Fibroblast of lung (primary cell): Measurements from ENCODE around the gene TPO. TPM values are rescaled to one million over a fixed set of nuclear protein-coding genes. Genes with fewer than 3 reads are reported as not detected.
"Not testable (repeated sequence)": the region's sequence is repeated elsewhere in the genome, so short reads cannot be mapped to it uniquely, and the experiment has no call there.

Experiments
- DNase-seq, 2 donors: peaks; one replicate each; pipeline versions ENCODE4 v3.0.0 to v3.0.0-alpha.2; 2010; ENCODE audit warnings: low read depth in 2 of 2
- H2AFZ ChIP-seq: 2 replicates; pipeline ENCODE4 v1.5.1; 2012; ENCODE audit warnings: low read length, control low read depth, inconsistent platforms
- H3K27ac ChIP-seq: 2 replicates; pipeline ENCODE4 v1.5.1; 2011; ENCODE audit warnings: low read length, control low read depth; ENCODE audit not compliant: insufficient read depth
- H3K27me3 ChIP-seq: 2 replicates; pipeline ENCODE4 v1.5.1; 2011; ENCODE audit warnings: mild to moderate bottlenecking, low read length; ENCODE audit not compliant: control insufficient read depth, insufficient read depth
- H3K36me3 ChIP-seq: 2 replicates; pipeline ENCODE4 v1.5.1; 2011; ENCODE audit warnings: low read length; ENCODE audit not compliant: control insufficient read depth, insufficient read depth
- H3K4me1 ChIP-seq: 2 replicates; pipeline ENCODE4 v1.5.1; 2011; ENCODE audit warnings: low read length; ENCODE audit not compliant: control insufficient read depth, insufficient read depth; ENCODE audit errors: extremely low read depth
- H3K4me2 ChIP-seq: 2 replicates; pipeline ENCODE4 v1.5.1; 2011; ENCODE audit warnings: low read length, control low read depth; ENCODE audit not compliant: insufficient read depth; ENCODE audit errors: extremely low read depth
- H3K4me3 ChIP-seq, 4 experiments: fragments of 200-600 bp in 1 of 4; sonication (generic) in 1 of 4; replicated peaks in 1 of 4; 2 replicates each; pipeline ENCODE4 v1.5.1; 2011 to 2016; ENCODE audit warnings: low read length in 4 of 4, low read depth in 3 of 4, mild to moderate bottlenecking in 3 of 4, control low read depth in 2 of 4, inconsistent platforms in 1 of 4, mixed read lengths in 1 of 4; ENCODE audit not compliant: insufficient read depth in 1 of 4; ENCODE audit errors: control extremely low read depth in 1 of 4
- H3K79me2 ChIP-seq: 2 replicates; pipeline ENCODE4 v1.5.1; 2012; ENCODE audit warnings: mild to moderate bottlenecking, low read length, inconsistent platforms; ENCODE audit not compliant: control insufficient read depth, insufficient read depth
- H3K9ac ChIP-seq: 2 replicates; pipeline ENCODE4 v1.5.1; 2011; ENCODE audit warnings: mild to moderate bottlenecking, low read length, control low read depth; ENCODE audit not compliant: insufficient read depth
- H3K9me3 ChIP-seq: 2 replicates; pipeline ENCODE4 v1.5.1; 2012; ENCODE audit warnings: low read depth, low read length; ENCODE audit not compliant: control insufficient read depth, insufficient read depth
- H4K20me1 ChIP-seq: 2 replicates; pipeline ENCODE4 v1.5.1; 2011; ENCODE audit warnings: low read length; ENCODE audit not compliant: control insufficient read depth, insufficient read depth; ENCODE audit errors: extremely low read depth
- EZH2 ChIP-seq: IDR thresholded peaks from 2 replicates; pipeline ENCODE4 v1.5.1; 2012; ENCODE audit warnings: low read length, control low read depth, mild to moderate bottlenecking; ENCODE audit errors: missing control alignments
- polyA plus RNA-seq, 2 donors: library from polyadenylated mRNA; depleted of rRNA in 1 of 2; stranded (reverse) in 1 of 2; unstranded in 1 of 2; fragments of >200 nt; gene quantifications; 2 replicates each; pipeline ENCODE4 v1.2.1, GENCODE V29; 2011 to 2012; ENCODE audit warnings: missing spikeins in 1 of 2
- total RNA-seq: library from RNA; depleted of rRNA; stranded (reverse); fragments of >200 nt; gene quantifications from 2 replicates; pipeline ENCODE4 v1.2.1, GENCODE V29; 2014
- TF ChIP-seq, protein P1 (sequence below), 2 donors: IDR thresholded peaks in 1 of 2; conservative IDR thresholded peaks in 1 of 2; 1 replicate in 1 of 2; 2 replicates in 1 of 2; pipeline ENCODE4 v1.5.1; 2011 to 2012; ENCODE audit warnings: low read length in 2 of 2, control low read depth in 1 of 2, inconsistent platforms in 1 of 2, low read depth in 1 of 2, mild to moderate bottlenecking in 1 of 2

Gene TPO
- total and polyA plus RNA-seq, 2 donors (not counting 1 experiment from before 2014, with no cell fraction given) = not detected

DNA sequence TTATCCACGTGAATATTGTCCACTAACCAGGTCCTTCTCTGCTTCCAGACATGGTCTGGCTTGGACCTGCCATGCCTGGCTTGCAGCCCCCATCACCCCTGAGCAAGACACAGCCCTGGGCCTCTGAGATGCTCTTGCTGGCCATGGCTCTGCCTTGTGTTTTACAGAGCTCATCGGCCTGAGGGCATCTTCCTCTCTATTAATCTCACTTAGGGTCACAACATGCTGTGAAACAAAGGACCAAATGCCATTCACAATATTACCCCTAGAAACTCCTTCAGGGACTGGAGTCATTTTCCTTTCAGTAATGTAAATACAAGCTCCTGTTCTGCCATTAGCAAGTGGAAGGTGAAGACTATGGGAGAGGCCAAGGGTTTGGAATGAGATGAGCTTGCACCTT lies 6.8 kb upstream of the TPO start:
- no peaks in the 10 kb centered on the region for H3K27me3 ChIP-seq
- no peak for DNase-seq
- no peaks in the 10 kb centered on the region for H3K36me3 ChIP-seq
- no peak for TF ChIP-seq EZH2
- TF ChIP-seq, protein P1, sequence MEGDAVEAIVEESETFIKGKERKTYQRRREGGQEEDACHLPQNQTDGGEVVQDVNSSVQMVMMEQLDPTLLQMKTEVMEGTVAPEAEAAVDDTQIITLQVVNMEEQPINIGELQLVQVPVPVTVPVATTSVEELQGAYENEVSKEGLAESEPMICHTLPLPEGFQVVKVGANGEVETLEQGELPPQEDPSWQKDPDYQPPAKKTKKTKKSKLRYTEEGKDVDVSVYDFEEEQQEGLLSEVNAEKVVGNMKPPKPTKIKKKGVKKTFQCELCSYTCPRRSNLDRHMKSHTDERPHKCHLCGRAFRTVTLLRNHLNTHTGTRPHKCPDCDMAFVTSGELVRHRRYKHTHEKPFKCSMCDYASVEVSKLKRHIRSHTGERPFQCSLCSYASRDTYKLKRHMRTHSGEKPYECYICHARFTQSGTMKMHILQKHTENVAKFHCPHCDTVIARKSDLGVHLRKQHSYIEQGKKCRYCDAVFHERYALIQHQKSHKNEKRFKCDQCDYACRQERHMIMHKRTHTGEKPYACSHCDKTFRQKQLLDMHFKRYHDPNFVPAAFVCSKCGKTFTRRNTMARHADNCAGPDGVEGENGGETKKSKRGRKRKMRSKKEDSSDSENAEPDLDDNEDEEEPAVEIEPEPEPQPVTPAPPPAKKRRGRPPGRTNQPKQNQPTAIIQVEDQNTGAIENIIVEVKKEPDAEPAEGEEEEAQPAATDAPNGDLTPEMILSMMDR (conservative IDR thresholded peaks at IDR 0.05 in 1 of 2, IDR thresholded peaks at IDR 0.05 in 1 of 2; ENCODE audit: low read depth in 1 of 2, low read length in 2 of 2) = no peak
- no peak overlapping the region for H3K4me2 ChIP-seq
- no peak overlapping the region for H3K9ac ChIP-seq
- H3K79me2 ChIP-seq = no peaks in the 10 kb centered on the region
- H3K4me1 ChIP-seq = no peaks in the 10 kb centered on the region
- H3K4me3 ChIP-seq = no peak overlapping the region
- H3K9me3 ChIP-seq = no peaks in the 10 kb centered on the region
- no peak overlapping the region for H3K27ac ChIP-seq
- H2AFZ ChIP-seq = no peak overlapping the region
- H4K20me1 ChIP-seq = no peaks in the 10 kb centered on the region

DNA sequence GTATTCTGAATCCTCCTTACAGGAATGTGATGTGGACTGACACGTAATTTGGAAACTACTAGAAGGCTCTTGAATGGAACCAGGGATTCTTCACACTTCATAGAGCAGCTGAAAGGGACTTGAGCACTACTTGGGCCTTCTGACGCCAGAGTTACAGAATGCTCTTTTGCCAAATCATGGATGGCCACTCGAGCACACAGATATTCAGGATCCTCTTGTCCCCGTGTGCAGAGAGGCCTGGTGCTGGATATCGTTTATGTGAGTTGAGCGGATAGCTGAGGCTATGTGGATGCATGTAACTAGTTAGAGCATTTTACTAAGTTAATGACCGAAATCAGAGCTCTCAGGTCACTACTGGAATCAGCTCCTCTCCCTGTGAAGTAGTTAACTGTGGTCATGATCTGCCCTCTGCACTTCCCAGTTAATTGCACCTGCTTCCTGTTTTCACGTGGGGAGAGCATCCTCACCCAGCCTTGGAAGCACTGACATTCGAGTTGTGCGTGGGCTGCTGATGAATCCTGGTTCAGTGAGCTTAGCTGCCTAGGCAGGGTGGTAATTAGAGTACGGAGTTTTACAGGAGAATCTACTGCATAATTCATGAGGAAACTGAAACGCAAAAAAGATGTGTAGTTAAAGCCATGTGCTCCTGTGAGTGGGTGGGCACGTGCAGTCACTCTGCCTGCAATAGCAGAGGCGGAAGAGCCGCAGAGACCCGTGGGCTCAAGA lies 5.2 kb upstream of the TPO start:
- Histone ChIP-seq H3K27ac (no peak overlapping the region), H3K9me3 (no peaks in the 10 kb centered on the region), H3K27me3 (no peaks in the 10 kb centered on the region), H3K4me3 (no peak overlapping the region), H3K79me2 (no peaks in the 10 kb centered on the region), H3K4me2 (no peak overlapping the region), H2AFZ (no peak overlapping the region), H3K9ac (no peak overlapping the region), H4K20me1 (no peaks in the 10 kb centered on the region), H3K36me3 (no peaks in the 10 kb centered on the region), H3K4me1 (no peaks in the 10 kb centered on the region)
- no peak for DNase-seq
- no peak for TF ChIP-seq EZH2
- TF ChIP-seq, protein P1 (conservative IDR thresholded peaks at IDR 0.05 in 1 of 2, IDR thresholded peaks at IDR 0.05 in 1 of 2; ENCODE audit: low read depth in 1 of 2, low read length in 2 of 2) = no peak

DNA sequence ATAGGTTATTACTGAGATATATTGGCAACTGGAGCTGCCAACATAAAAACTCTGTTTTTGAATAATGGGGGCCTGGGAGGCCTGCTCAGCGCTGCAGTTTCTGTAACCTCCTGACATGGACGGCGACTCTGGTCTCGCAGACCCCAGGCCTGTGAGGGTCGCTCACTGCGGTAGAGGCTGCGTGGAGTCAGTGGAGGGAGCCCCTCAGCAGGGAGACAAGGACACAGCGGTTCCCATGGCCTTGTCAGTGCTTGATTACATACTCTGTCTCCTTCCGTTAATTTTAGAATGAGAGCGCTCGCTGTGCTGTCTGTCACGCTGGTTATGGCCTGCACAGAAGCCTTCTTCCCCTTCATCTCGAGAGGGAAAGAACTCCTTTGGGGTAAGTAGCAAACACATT lies 858 bp downstream of the TPO start:
- no peak for DNase-seq
- H3K9me3 ChIP-seq = no peaks in the 10 kb centered on the region
- H3K79me2 ChIP-seq = no peaks in the 10 kb centered on the region
- H3K4me1 ChIP-seq = no peaks in the 10 kb centered on the region
- no peak overlapping the region for H3K4me2 ChIP-seq
- no peak overlapping the region for H3K27ac ChIP-seq
- no peak overlapping the region for H3K9ac ChIP-seq
- H4K20me1 ChIP-seq = no peaks in the 10 kb centered on the region
- H3K4me3 ChIP-seq = no peak overlapping the region
- no peaks in the 10 kb centered on the region for H3K36me3 ChIP-seq
- no peaks in the 10 kb centered on the region for H3K27me3 ChIP-seq
- no peak for TF ChIP-seq EZH2
- TF ChIP-seq, protein P1 (conservative IDR thresholded peaks at IDR 0.05 in 1 of 2, IDR thresholded peaks at IDR 0.05 in 1 of 2; ENCODE audit: low read depth in 1 of 2, low read length in 2 of 2) = no peak
- H2AFZ ChIP-seq = no peak overlapping the region

DNA sequence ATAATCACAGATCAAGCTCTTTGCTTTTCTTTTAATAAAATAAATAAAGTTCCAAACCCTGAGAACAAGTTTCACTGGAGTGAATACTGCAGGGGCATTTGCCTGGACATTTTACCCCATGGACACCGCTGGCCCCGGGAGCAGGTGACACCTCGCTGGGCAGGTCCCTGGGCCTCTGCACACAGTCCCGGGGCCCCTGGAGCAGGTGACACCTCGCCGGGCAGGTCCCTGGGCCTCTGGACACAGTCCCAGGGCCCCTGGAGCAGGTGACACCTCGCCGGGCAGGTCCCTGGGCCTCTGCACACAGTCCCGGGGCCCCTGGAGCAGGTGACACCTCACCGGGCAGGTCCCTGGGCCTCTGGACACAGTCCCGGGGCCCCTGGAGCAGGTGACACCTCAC lies 1.6 kb downstream of the TPO start:
- not testable (repeated sequence) for H3K4me1 ChIP-seq, H3K27ac ChIP-seq, H2AFZ ChIP-seq, H3K27me3 ChIP-seq, H3K79me2 ChIP-seq, H3K9ac ChIP-seq, H4K20me1 ChIP-seq, H3K4me3 ChIP-seq, H3K36me3 ChIP-seq, H3K4me2 ChIP-seq, DNase-seq, H3K9me3 ChIP-seq
